ENCODE results near the gene CRELD2.

The CRELD2 gene

GRCh38 chr22:49917974-49918910, at the start of gene CRELD2, which contains the start of gene ALG12:
CRELD2 (plus strand) TSS chr22:49918634; CDS start chr22:49918770, 136 bp downstream.
ALG12 (minus strand) TSS chr22:49918438; CDS start chr22:49913765, 4,673 bp downstream.
- DNase-seq (ENCODE audit: low read depth): peak; percentile 92

GRCh38 chr22:49869086-49869830, 49.2 kb upstream of the CRELD2 start:
- no peak for DNase-seq (ENCODE audit: low read depth)

GRCh38 chr22:49869845-49870712, 48.4 kb upstream of the CRELD2 start:
- no peak for DNase-seq (ENCODE audit: low read depth)

- DNase-seq (ENCODE audit: low read depth): no peak
Observed at GRCh38 chr22:49871482-49871881, 47.0 kb upstream of the CRELD2 start.

GRCh38 chr22:49872347-49872746, 46.1 kb upstream of the CRELD2 start:
- no peak for DNase-seq (ENCODE audit: low read depth)

- no peak for DNase-seq (ENCODE audit: low read depth)
Observed at GRCh38 chr22:49873228-49873940, 45.0 kb upstream of the CRELD2 start.

- no peak for DNase-seq (ENCODE audit: low read depth)
Observed at GRCh38 chr22:49877642-49878041, 40.8 kb upstream of the CRELD2 start.

- DNase-seq (ENCODE audit: low read depth): no peak
Observed at GRCh38 chr22:49878206-49878605, 40.2 kb upstream of the CRELD2 start.

GRCh38 chr22:49879871-49880270, 38.6 kb upstream of the CRELD2 start:
- DNase-seq (ENCODE audit: low read depth): no peak

GRCh38 chr22:49880281-49880680, 38.2 kb upstream of the CRELD2 start:
- DNase-seq (ENCODE audit: low read depth): no peak

GRCh38 chr22:49881856-49882255, 36.6 kb upstream of the CRELD2 start:
- DNase-seq (ENCODE audit: low read depth): no peak

GRCh38 chr22:49882519-49883293, 35.7 kb upstream of the CRELD2 start:
- no peak for DNase-seq (ENCODE audit: low read depth)

- DNase-seq (ENCODE audit: low read depth): no peak
Observed at GRCh38 chr22:49883294-49883640, 35.2 kb upstream of the CRELD2 start.

GRCh38 chr22:49884075-49884474, 34.4 kb upstream of the CRELD2 start:
- no peak for DNase-seq (ENCODE audit: low read depth)

- no peak for DNase-seq (ENCODE audit: low read depth)
Observed at GRCh38 chr22:49884503-49885260, 33.8 kb upstream of the CRELD2 start.

GRCh38 chr22:49885281-49885680, 33.2 kb upstream of the CRELD2 start:
- no peak for DNase-seq (ENCODE audit: low read depth)

- no peak for DNase-seq (ENCODE audit: low read depth)
Observed at GRCh38 chr22:49885881-49886280, 32.6 kb upstream of the CRELD2 start.

GRCh38 chr22:49886346-49887063, 31.9 kb upstream of the CRELD2 start:
- no peak for DNase-seq (ENCODE audit: low read depth)

GRCh38 chr22:49887064-49887451, 31.4 kb upstream of the CRELD2 start:
- no peak for DNase-seq (ENCODE audit: low read depth)
